ENCODE measurements around the gene PLXNA4.

PLXNA4 gene

GRCh38 chr7:132560825-132561529, 15.3 kb downstream of the PLXNA4 start:
- Histone ChIP-seq H4K20me1 (ENCODE audit: control insufficient read depth, insufficient read depth, low read depth, low read length) (no peaks in the 10 kb centered on the region), H3K79me2 (ENCODE audit: control insufficient read depth, low read length) (no peaks in the 10 kb centered on the region), H3F3A (ENCODE audit: control insufficient read depth, insufficient read depth) (no peaks in the 10 kb centered on the region), H3K4me3 (ENCODE audit: low read length) (no peak overlapping the region), H3K27ac (ENCODE audit: low read depth, low read length) (no peak overlapping the region), H3K9me2 (replicated peaks; ENCODE audit: control insufficient read depth, low read length) (no peaks in the 10 kb centered on the region), H3K4me1 (ENCODE audit: control insufficient read depth, low read length) (no peaks in the 10 kb centered on the region), H3K27me3 (ENCODE audit: control insufficient read depth, low read length) (peaks cover 6% of the 10 kb centered on the region; the same call in 1 of the 2 replicates), H3K9me3 (ENCODE audit: control insufficient read depth, insufficient read depth, low read length) (no peaks in the 10 kb centered on the region), H3K4me2 (ENCODE audit: low read length) (no peak overlapping the region), H3K36me3 (ENCODE audit: control insufficient read depth, low read length) (no peaks in the 10 kb centered on the region)
- TF ChIP-seq EZH2phosphoT487 (IDR thresholded peaks at IDR 0.05; ENCODE audit: borderline replicate concordance, low read length), result no peak
- TF ChIP-seq CTCF (IDR thresholded peaks at IDR 0.05; ENCODE audit: low read depth, low read length, poor library complexity, severe bottlenecking), result no peak

GRCh38 chr7:132560105-132560504, 16.2 kb downstream of the PLXNA4 start:
- no peaks in the 10 kb centered on the region for H3K79me2 ChIP-seq (ENCODE audit: control insufficient read depth, low read length)
- no peak overlapping the region for H3K4me3 ChIP-seq (ENCODE audit: low read length)
- TF ChIP-seq CTCF (IDR thresholded peaks at IDR 0.05; ENCODE audit: low read depth, low read length, poor library complexity, severe bottlenecking), result no peak
- TF ChIP-seq EZH2phosphoT487 (IDR thresholded peaks at IDR 0.05; ENCODE audit: borderline replicate concordance, low read length), result no peak
- H3K4me2 ChIP-seq (ENCODE audit: low read length), result no peak overlapping the region
- no peak overlapping the region for H3K27ac ChIP-seq (ENCODE audit: low read depth, low read length)
- H3K9me2 ChIP-seq (replicated peaks; ENCODE audit: control insufficient read depth, low read length), result no peaks in the 10 kb centered on the region
- no peaks in the 10 kb centered on the region for H3K36me3 ChIP-seq (ENCODE audit: control insufficient read depth, low read length)
- H4K20me1 ChIP-seq (ENCODE audit: control insufficient read depth, insufficient read depth, low read depth, low read length), result no peaks in the 10 kb centered on the region
- H3K9me3 ChIP-seq (ENCODE audit: control insufficient read depth, insufficient read depth, low read length), result no peaks in the 10 kb centered on the region
- peaks cover 6% of the 10 kb centered on the region; the same call in 1 of the 2 replicates for H3K27me3 ChIP-seq (ENCODE audit: control insufficient read depth, low read length)
- no peaks in the 10 kb centered on the region for H3F3A ChIP-seq (ENCODE audit: control insufficient read depth, insufficient read depth)
- H3K4me1 ChIP-seq (ENCODE audit: control insufficient read depth, low read length), result no peaks in the 10 kb centered on the region

- TF ChIP-seq EZH2phosphoT487 (IDR thresholded peaks at IDR 0.05; ENCODE audit: borderline replicate concordance, low read length) (no peak), CTCF (IDR thresholded peaks at IDR 0.05; ENCODE audit: low read depth, low read length, poor library complexity, severe bottlenecking) (no peak)
Measured at GRCh38 chr7:132558815-132559214, 17.5 kb downstream of the PLXNA4 start.

More at GRCh38 chr7:132558815-132559214, 17.5 kb downstream of the PLXNA4 start:
- Histone ChIP-seq H4K20me1 (ENCODE audit: control insufficient read depth, insufficient read depth, low read depth, low read length) (no peaks in the 10 kb centered on the region), H3K79me2 (ENCODE audit: control insufficient read depth, low read length) (no peaks in the 10 kb centered on the region), H3K9me3 (ENCODE audit: control insufficient read depth, insufficient read depth, low read length) (no peaks in the 10 kb centered on the region), H3F3A (ENCODE audit: control insufficient read depth, insufficient read depth) (no peaks in the 10 kb centered on the region), H3K9me2 (replicated peaks; ENCODE audit: control insufficient read depth, low read length) (no peaks in the 10 kb centered on the region), H3K36me3 (ENCODE audit: control insufficient read depth, low read length) (no peaks in the 10 kb centered on the region), H3K4me3 (ENCODE audit: low read length) (no peak overlapping the region), H3K4me1 (ENCODE audit: control insufficient read depth, low read length) (no peaks in the 10 kb centered on the region), H3K4me2 (ENCODE audit: low read length) (no peak overlapping the region), H3K27ac (ENCODE audit: low read depth, low read length) (no peak overlapping the region), H3K27me3 (ENCODE audit: control insufficient read depth, low read length) (peaks cover 3% of the 10 kb centered on the region; the same call in 1 of the 2 replicates)

All from DOHH2 (cell line).